HepG2 (cell line): Measurements from ENCODE around the gene CD248. TPM values are rescaled to one million over a fixed set of nuclear protein-coding genes. Genes with fewer than 3 reads are reported as not detected.
A peak's percentile ranks its signal among the peaks of the same experiment; 100 is the strongest.

Source experiments
- ELF4 ChIP-seq: sonication (generic); formaldehyde crosslinking; IDR thresholded peaks from 2 replicates; pipeline ENCODE4 v1.5.0; 2020; ENCODE audit warnings: missing genetic modification reagents, mild to moderate bottlenecking, moderate library complexity, borderline replicate concordance
- JUN ChIP-seq: sonication (generic); formaldehyde crosslinking; IDR thresholded peaks from 2 replicates; pipeline ENCODE4 v1.4.0; 2020; ENCODE audit warnings: mild to moderate bottlenecking, missing genetic modification reagents
- MTF1 ChIP-seq: sonication (generic); formaldehyde crosslinking; IDR thresholded peaks from 2 replicates; pipeline ENCODE4 v1.5.0; 2020; ENCODE audit warnings: missing genetic modification reagents
- NCOA2 ChIP-seq: sonication (generic); formaldehyde crosslinking; IDR thresholded peaks from 2 replicates; pipeline ENCODE4 v1.8.0; 2022; ENCODE audit warnings: inconsistent platforms
- PITX1 ChIP-seq: sonication (generic); formaldehyde crosslinking; IDR thresholded peaks from 2 replicates; pipeline ENCODE4 v1.5.1; 2020; ENCODE audit warnings: mild to moderate bottlenecking, missing genetic modification reagents
- PRDM4 ChIP-seq: sonication (generic); formaldehyde crosslinking; IDR thresholded peaks from 2 replicates; pipeline ENCODE4 v1.9.0; 2021; ENCODE audit warnings: missing genetic modification reagents, borderline replicate concordance
- ZNF280B ChIP-seq: sonication (generic); formaldehyde crosslinking; IDR thresholded peaks from 2 replicates; pipeline ENCODE4 v1.5.0; 2020; ENCODE audit warnings: missing genetic modification reagents, mild to moderate bottlenecking, borderline replicate concordance
- ZNF430 ChIP-seq: sonication (generic); formaldehyde crosslinking; IDR thresholded peaks from 2 replicates; pipeline ENCODE4 v1.9.0; 2021; ENCODE audit warnings: mild to moderate bottlenecking, missing genetic modification reagents
- ZNF644 ChIP-seq: IDR thresholded peaks from 2 replicates; pipeline ENCODE4 v1.6.1; 2016; ENCODE audit warnings: low read depth
- ZNF777 ChIP-seq: sonication (generic); formaldehyde crosslinking; IDR thresholded peaks from 2 replicates; pipeline ENCODE4 v1.4.0; 2020; ENCODE audit warnings: missing genetic modification reagents
- polyA plus RNA-seq, 8 experiments: library from polyadenylated mRNA; depleted of rRNA in 3 of 8; stranded (reverse) in 7 of 8; unstranded in 1 of 8; fragments of >200 nt; fragmentation: Illumina TruSeq in 4 of 8; extraction: Trizol in 4 of 8; gene quantifications; 2 replicates each; pipeline versions ENCODE4 v1.2.1 to v1.2.3, GENCODE V29; 2011 to 2016; ENCODE audit warnings: low read depth in 4 of 8, missing spikeins in 1 of 8, mixed read lengths in 1 of 8; ENCODE audit not compliant: insufficient read depth in 1 of 8
- total RNA-seq, 5 experiments: library from RNA; depleted of rRNA; stranded (reverse); fragments of >200 nt; fragmentation: Illumina TruSeq; extraction: Trizol; gene quantifications; 2 replicates each; pipeline ENCODE4 v1.2.3, GENCODE V29; 2016; ENCODE audit warnings: low read depth in 1 of 5
- TF ChIP-seq, protein P1 (sequence below): sonication (generic); formaldehyde crosslinking; IDR thresholded peaks from 2 replicates; pipeline ENCODE4 v1.4.0; 2020; ENCODE audit warnings: missing genetic modification reagents
- TF ChIP-seq, protein P2 (sequence below): sonication (generic); formaldehyde crosslinking; IDR thresholded peaks from 2 replicates; pipeline ENCODE4 v1.5.1; 2020; ENCODE audit warnings: mild to moderate bottlenecking, missing genetic modification reagents
- TF ChIP-seq, protein P3 (sequence below): IDR thresholded peaks from 2 replicates; pipeline ENCODE4 v1.6.1; 2018; ENCODE audit warnings: missing genetic modification reagents, mild to moderate bottlenecking, missing compliant biosample characterization

The CD248 gene
- total and polyA plus RNA-seq, 2 of the 13 experiments (the other 11 are each of a cell fraction or from before 2014, with no cell fraction given), result 0.25 to 0.35 TPM

DNA sequence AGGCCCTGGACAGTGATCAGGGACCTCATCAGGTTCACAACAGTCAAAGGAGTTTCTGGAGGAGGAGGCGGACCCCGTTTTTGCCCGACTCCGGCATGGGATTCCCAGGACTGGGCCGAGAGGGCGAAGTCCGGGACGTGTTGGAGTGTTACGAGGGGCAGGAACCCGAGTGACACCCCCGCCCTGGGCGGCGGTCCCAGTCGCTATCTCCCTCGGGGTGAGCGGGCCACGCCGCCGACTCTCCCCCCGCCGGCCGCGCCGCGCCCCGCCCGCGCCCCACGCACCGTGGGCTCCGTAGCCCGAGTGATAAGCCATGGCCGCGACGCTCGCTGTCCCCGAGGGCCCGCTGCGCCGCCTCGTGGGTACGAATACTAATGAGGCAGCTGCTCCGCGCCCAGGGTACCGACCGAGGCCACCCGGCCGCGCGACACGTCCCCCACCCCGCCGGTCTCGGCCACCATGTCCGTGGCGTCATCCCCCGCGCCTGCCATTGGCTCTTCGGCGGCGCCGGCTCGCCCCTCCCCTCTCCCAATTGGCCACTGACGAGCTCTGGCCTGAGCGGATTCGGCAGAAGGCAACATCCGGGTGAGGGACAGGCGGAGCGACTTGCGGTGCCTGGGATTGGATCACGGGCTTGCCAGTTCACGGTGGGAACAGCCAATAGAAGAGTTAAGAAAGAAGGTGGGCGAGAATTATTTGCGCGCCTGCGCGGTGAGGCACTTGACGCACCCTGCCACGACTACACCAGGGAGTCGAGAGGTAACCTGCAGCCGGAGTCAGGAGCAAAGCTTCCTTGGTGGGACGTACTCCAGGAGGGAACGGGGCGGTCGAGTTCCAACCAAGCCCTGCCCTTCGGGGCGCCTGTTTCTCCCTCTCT is 27.9 kb downstream of the CD248 start, which contains the start of gene YIF1A (continued):
- TF ChIP-seq JUN (CRISPR knock-in tag) (peak; percentile 65), NCOA2 (CRISPR knock-in tag) (no peak), ZNF644 (CRISPR knock-in tag) (no peak), PRDM4 (CRISPR knock-in tag) (0 out of 2 replicates have a peak, but pooled peaks have one; percentile 36), PITX1 (CRISPR knock-in tag) (no peak; the same call in 1 of the 2 replicates), ZNF430 (CRISPR knock-in tag) (no peak), ZNF280B (no peak; the same call in 1 of the 2 replicates), MTF1 (no peak), ELF4 (no peak), ZNF777 (CRISPR knock-in tag) (no peak; the same call in 1 of the 2 replicates)
- TF ChIP-seq, protein P1, sequence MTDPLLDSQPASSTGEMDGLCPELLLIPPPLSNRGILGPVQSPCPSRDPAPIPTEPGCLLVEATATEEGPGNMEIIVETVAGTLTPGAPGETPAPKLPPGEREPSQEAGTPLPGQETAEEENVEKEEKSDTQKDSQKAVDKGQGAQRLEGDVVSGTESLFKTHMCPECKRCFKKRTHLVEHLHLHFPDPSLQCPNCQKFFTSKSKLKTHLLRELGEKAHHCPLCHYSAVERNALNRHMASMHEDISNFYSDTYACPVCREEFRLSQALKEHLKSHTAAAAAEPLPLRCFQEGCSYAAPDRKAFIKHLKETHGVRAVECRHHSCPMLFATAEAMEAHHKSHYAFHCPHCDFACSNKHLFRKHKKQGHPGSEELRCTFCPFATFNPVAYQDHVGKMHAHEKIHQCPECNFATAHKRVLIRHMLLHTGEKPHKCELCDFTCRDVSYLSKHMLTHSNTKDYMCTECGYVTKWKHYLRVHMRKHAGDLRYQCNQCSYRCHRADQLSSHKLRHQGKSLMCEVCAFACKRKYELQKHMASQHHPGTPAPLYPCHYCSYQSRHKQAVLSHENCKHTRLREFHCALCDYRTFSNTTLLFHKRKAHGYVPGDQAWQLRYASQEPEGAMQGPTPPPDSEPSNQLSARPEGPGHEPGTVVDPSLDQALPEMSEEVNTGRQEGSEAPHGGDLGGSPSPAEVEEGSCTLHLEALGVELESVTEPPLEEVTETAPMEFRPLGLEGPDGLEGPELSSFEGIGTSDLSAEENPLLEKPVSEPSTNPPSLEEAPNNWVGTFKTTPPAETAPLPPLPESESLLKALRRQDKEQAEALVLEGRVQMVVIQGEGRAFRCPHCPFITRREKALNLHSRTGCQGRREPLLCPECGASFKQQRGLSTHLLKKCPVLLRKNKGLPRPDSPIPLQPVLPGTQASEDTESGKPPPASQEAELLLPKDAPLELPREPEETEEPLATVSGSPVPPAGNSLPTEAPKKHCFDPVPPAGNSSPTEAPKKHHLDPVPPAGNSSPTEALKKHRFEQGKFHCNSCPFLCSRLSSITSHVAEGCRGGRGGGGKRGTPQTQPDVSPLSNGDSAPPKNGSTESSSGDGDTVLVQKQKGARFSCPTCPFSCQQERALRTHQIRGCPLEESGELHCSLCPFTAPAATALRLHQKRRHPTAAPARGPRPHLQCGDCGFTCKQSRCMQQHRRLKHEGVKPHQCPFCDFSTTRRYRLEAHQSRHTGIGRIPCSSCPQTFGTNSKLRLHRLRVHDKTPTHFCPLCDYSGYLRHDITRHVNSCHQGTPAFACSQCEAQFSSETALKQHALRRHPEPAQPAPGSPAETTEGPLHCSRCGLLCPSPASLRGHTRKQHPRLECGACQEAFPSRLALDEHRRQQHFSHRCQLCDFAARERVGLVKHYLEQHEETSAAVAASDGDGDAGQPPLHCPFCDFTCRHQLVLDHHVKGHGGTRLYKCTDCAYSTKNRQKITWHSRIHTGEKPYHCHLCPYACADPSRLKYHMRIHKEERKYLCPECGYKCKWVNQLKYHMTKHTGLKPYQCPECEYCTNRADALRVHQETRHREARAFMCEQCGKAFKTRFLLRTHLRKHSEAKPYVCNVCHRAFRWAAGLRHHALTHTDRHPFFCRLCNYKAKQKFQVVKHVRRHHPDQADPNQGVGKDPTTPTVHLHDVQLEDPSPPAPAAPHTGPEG, result 0 out of 2 replicates have a peak, but pooled peaks have one; percentile 20
- TF ChIP-seq, protein P2, sequence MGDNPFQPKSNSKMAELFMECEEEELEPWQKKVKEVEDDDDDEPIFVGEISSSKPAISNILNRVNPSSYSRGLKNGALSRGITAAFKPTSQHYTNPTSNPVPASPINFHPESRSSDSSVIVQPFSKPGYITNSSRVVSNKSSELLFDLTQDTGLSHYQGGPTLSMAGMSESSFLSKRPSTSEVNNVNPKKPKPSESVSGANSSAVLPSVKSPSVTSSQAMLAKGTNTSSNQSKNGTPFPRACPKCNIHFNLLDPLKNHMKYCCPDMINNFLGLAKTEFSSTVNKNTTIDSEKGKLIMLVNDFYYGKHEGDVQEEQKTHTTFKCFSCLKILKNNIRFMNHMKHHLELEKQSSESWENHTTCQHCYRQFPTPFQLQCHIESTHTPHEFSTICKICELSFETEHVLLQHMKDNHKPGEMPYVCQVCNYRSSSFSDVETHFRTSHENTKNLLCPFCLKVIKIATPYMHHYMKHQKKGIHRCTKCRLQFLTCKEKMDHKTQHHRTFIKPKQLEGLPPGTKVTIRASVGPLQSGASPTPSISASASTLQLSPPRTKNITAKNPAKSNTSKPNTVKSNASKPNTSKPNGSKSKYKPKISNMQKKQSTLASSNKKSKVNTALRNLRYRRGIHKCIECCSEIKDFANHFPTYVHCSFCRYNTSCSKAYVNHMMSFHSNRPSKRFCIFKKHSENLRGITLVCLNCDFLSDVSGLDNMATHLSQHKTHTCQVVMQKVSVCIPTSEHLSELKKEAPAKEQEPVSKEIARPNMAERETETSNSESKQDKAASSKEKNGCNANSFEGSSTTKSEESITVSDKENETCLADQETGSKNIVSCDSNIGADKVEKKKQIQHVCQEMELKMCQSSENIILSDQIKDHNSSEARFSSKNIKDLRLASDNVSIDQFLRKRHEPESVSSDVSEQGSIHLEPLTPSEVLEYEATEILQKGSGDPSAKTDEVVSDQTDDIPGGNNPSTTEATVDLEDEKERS, result no peak
- TF ChIP-seq, protein P3, sequence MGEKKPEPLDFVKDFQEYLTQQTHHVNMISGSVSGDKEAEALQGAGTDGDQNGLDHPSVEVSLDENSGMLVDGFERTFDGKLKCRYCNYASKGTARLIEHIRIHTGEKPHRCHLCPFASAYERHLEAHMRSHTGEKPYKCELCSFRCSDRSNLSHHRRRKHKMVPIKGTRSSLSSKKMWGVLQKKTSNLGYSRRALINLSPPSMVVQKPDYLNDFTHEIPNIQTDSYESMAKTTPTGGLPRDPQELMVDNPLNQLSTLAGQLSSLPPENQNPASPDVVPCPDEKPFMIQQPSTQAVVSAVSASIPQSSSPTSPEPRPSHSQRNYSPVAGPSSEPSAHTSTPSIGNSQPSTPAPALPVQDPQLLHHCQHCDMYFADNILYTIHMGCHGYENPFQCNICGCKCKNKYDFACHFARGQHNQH, result peak; percentile 39; the same call in 1 of the 2 replicates
